K562 (cell line): ENCODE results near the gene KLHL22. TPM values are rescaled to one million over a fixed set of nuclear protein-coding genes. Genes with fewer than 3 reads are reported as not detected.

Experiments
- ARID2 ChIP-seq: fragments of 450-650 bp; IDR thresholded peaks from 2 replicates; pipeline ENCODE4 v1.6.1; 2017; ENCODE audit warnings: antibody characterized with exemption, mild to moderate bottlenecking
- EGR1 ChIP-seq: fragments of 450-650 bp; conservative IDR thresholded peaks from 2 replicates; pipeline ENCODE4 v1.6.1; 2017; ENCODE audit warnings: mild to moderate bottlenecking
- EP300 ChIP-seq: IDR thresholded peaks from 2 replicates; pipeline ENCODE4 v1.6.1; 2012; ENCODE audit warnings: low read length, improper control_type of control experiment
- FOXA3 ChIP-seq, 2 experiments: fragments of 450-650 bp in 1 of 2; sonication (generic) in 1 of 2; formaldehyde crosslinking; IDR thresholded peaks in 1 of 2; conservative IDR thresholded peaks in 1 of 2; 2 replicates each; pipeline versions ENCODE4 v1.4.0 to v1.8.0; 2020 to 2022; ENCODE audit warnings: mild to moderate bottlenecking in 2 of 2, missing genetic modification reagents in 1 of 2
- FOXP1 ChIP-seq: sonication (generic); formaldehyde crosslinking; IDR thresholded peaks from 2 replicates; pipeline ENCODE4 v1.8.0; 2022; ENCODE audit warnings: mild to moderate bottlenecking, missing genetic modification reagents
- KAT2B ChIP-seq: IDR thresholded peaks from one replicate; pipeline ENCODE4 v1.6.1; 2012; ENCODE audit warnings: low read depth, mild to moderate bottlenecking, control low read depth, inconsistent platforms, low read length, moderate library complexity
- KLF6 ChIP-seq: fragments of 250-450 bp; sonication (Bioruptor Pico); IDR thresholded peaks from 2 replicates; pipeline ENCODE4 v1.4.0; 2020; ENCODE audit warnings: mild to moderate bottlenecking, moderate library complexity, borderline replicate concordance
- PHB ChIP-seq: fragments of 250-450 bp; sonication (Bioruptor Pico); IDR thresholded peaks from 2 replicates; pipeline ENCODE4 v1.5.0; 2021
- RBM17 ChIP-seq: fragments of 200-400 bp; formaldehyde crosslinking; IDR thresholded peaks from 2 replicates; pipeline ENCODE4 v1.6.1; 2017; ENCODE audit warnings: low read depth, mild to moderate bottlenecking, low read length, borderline replicate concordance
- SPI1 ChIP-seq: IDR thresholded peaks from 2 replicates; pipeline ENCODE4 v1.6.1; 2011; ENCODE audit warnings: low read depth, low read length, control low read depth, borderline replicate concordance
- TAF7 ChIP-seq: fragments of 450-650 bp; IDR thresholded peaks from 2 replicates; pipeline ENCODE4 v1.6.1; 2016; ENCODE audit warnings: missing genetic modification characterization, missing compliant biosample characterization
- ZBTB40 ChIP-seq, 2 experiments: fragments of 450-650 bp in 1 of 2; sonication (generic) in 1 of 2; formaldehyde crosslinking in 1 of 2; IDR thresholded peaks; 2 replicates each; pipeline versions ENCODE4 v1.7.1 to v1.9.0; 2016 to 2022; ENCODE audit warnings: inconsistent platforms in 1 of 2, mild to moderate bottlenecking in 1 of 2, missing genetic modification reagents in 1 of 2
- ZFP1 ChIP-seq: fragments of 450-650 bp; formaldehyde crosslinking; IDR thresholded peaks from 2 replicates; pipeline ENCODE4 v1.4.0; 2020; ENCODE audit warnings: mild to moderate bottlenecking, mixed read lengths
- ZNF277 ChIP-seq: fragments of 250-450 bp; sonication (Bioruptor Pico); IDR thresholded peaks from 2 replicates; pipeline ENCODE4 v1.8.0; 2022; ENCODE audit warnings: inconsistent platforms, mild to moderate bottlenecking, moderate library complexity, borderline replicate concordance
- ZNF511 ChIP-seq: sonication (generic); formaldehyde crosslinking; IDR thresholded peaks from 2 replicates; pipeline ENCODE4 v1.8.0; 2022; ENCODE audit warnings: mild to moderate bottlenecking, missing genetic modification reagents
- ZNF584 ChIP-seq: fragments of 200-800 bp; sonication (Bioruptor generic); IDR thresholded peaks from 2 replicates; pipeline ENCODE4 v1.6.1; 2016; ENCODE audit warnings: low read depth, mild to moderate bottlenecking, missing genetic modification characterization, missing compliant biosample characterization
- polyA plus RNA-seq, 8 experiments: library from polyadenylated mRNA; depleted of rRNA in 4 of 8; stranded (reverse) in 5 of 8; unstranded in 3 of 8; fragments of >200 nt; fragmentation: Nextera tagmentation in 2 of 8; fragmentation: Illumina TruSeq in 1 of 8; extraction: Ambion mirVana in 2 of 8; extraction: Trizol in 1 of 8; gene quantifications; 2 replicates each; pipeline versions ENCODE4 v1.2.1 to v1.2.3, GENCODE V29; 2011 to 2014; ENCODE audit warnings: inconsistent platforms in 1 of 8, missing spikeins in 1 of 8
- total RNA-seq, 7 experiments: library from RNA; depleted of rRNA in 6 of 7; stranded (reverse); fragments of >200 nt in 6 of 7; fragmentation: Illumina TruSeq in 2 of 7; extraction: Trizol in 2 of 7; gene quantifications; 2 replicates each; pipeline versions ENCODE4 v1.2.1 to v1.2.3, GENCODE V29; 2011 to 2021; ENCODE audit warnings: low replicate concordance in 1 of 7

KLHL22 gene
- total and polyA plus RNA-seq, 9 of the 15 experiments (the other 6 are each of a cell fraction or from before 2014, with no cell fraction given): 1.3 to 25.6 (median 15.2) TPM

GRCh38 chr22:20438678-20439492 is 56.7 kb downstream of the KLHL22 start (continued):
- no peak for TF ChIP-seq ZFP1 (CRISPR knock-in tag)
- TF ChIP-seq KAT2B: no peak
- TF ChIP-seq ZNF584 (CRISPR knock-in tag): no peak
- TF ChIP-seq FOXA3 (CRISPR knock-in tag; conservative IDR thresholded peaks at IDR 0.05 in 1 of 2, IDR thresholded peaks at IDR 0.05 in 1 of 2): peak in 1 of 2 experiments; percentile 56; a peak in 1 of 4 replicates
- no peak for TF ChIP-seq ARID2
- TF ChIP-seq PHB (CRISPR knock-in tag): no peak
- no peak for TF ChIP-seq EP300
- no peak for TF ChIP-seq SPI1
- no peak for TF ChIP-seq ZBTB40 (IDR thresholded peaks at IDR 0.05)
- no peak for TF ChIP-seq ZBTB40 (CRISPR knock-in tag; IDR thresholded peaks at IDR 0.05)
- TF ChIP-seq ZNF277 (CRISPR knock-in tag): no peak
- no peak for TF ChIP-seq RBM17
- no peak for TF ChIP-seq EGR1
- TF ChIP-seq FOXP1 (CRISPR knock-in tag): 0 out of 2 replicates have a peak, but pooled peaks have one; percentile 32
- TF ChIP-seq TAF7: no peak
- peak; percentile 20; the same call in 1 of the 2 replicates for TF ChIP-seq ZNF511 (CRISPR knock-in tag)
- no peak for TF ChIP-seq KLF6
